ENCODE data around the gene TOP3B.
"Not testable (repeated sequence)": the region's sequence is repeated elsewhere in the genome, so short reads cannot be mapped to it uniquely, and the experiment has no call there.

TOP3B gene

GRCh38 chr22:21944871-21945270 lies 37.7 kb downstream of the TOP3B start:
- no peak for DNase-seq (ENCODE audit: low read depth in 2 of 2)

GRCh38 chr22:21943571-21944448 lies 38.8 kb downstream of the TOP3B start:
- DNase-seq (ENCODE audit: low read depth in 2 of 2): no peak

GRCh38 chr22:21942407-21943343 lies 39.9 kb downstream of the TOP3B start:
- no peak for DNase-seq (ENCODE audit: low read depth in 2 of 2)

- no peak for DNase-seq (ENCODE audit: low read depth in 2 of 2)
Measured at GRCh38 chr22:21941921-21942320, 40.7 kb downstream of the TOP3B start.

- no peak for DNase-seq (ENCODE audit: low read depth in 2 of 2)
Measured at GRCh38 chr22:21940521-21940920, 42.1 kb downstream of the TOP3B start.

GRCh38 chr22:21939935-21940334 lies 42.7 kb downstream of the TOP3B start:
- not testable (repeated sequence) for DNase-seq (ENCODE audit: low read depth in 2 of 2)

GRCh38 chr22:21939461-21939913 lies 43.1 kb downstream of the TOP3B start:
- DNase-seq (ENCODE audit: low read depth in 2 of 2): no peak

GRCh38 chr22:21938906-21939305 lies 43.7 kb downstream of the TOP3B start:
- DNase-seq (ENCODE audit: low read depth in 2 of 2): no peak

- peak; percentile 84 to 93 for DNase-seq (ENCODE audit: low read depth in 2 of 2)
Measured at GRCh38 chr22:21938071-21938822, 44.3 kb downstream of the TOP3B start.

- DNase-seq (ENCODE audit: low read depth in 2 of 2): no peak
Measured at GRCh38 chr22:21937821-21938070, 44.8 kb downstream of the TOP3B start.

- no peak for DNase-seq (ENCODE audit: low read depth in 2 of 2)
Measured at GRCh38 chr22:21937041-21937820, 45.4 kb downstream of the TOP3B start.

- DNase-seq (ENCODE audit: low read depth in 2 of 2): no peak
Measured at GRCh38 chr22:21936151-21936775, 46.3 kb downstream of the TOP3B start.

GRCh38 chr22:21933910-21934309 lies 48.7 kb downstream of the TOP3B start:
- DNase-seq (ENCODE audit: low read depth in 2 of 2): no peak

- DNase-seq (ENCODE audit: low read depth in 2 of 2): no peak
Measured at GRCh38 chr22:21933413-21933812, 49.2 kb downstream of the TOP3B start.

- DNase-seq (ENCODE audit: low read depth in 2 of 2): no peak
Measured at GRCh38 chr22:21932347-21932746, 50.2 kb downstream of the TOP3B start.

- DNase-seq (ENCODE audit: low read depth in 2 of 2): no peak
Measured at GRCh38 chr22:21931056-21931455, 51.5 kb downstream of the TOP3B start.

GRCh38 chr22:21929253-21929652 lies 53.3 kb downstream of the TOP3B start:
- DNase-seq (ENCODE audit: low read depth in 2 of 2): no peak

- DNase-seq (ENCODE audit: low read depth in 2 of 2): no peak
Measured at GRCh38 chr22:21928048-21928447, 54.5 kb downstream of the TOP3B start.

GRCh38 chr22:21927174-21927823 lies 55.3 kb downstream of the TOP3B start:
- no peak for DNase-seq (ENCODE audit: low read depth in 2 of 2)

- no peak for DNase-seq (ENCODE audit: low read depth in 2 of 2)
Measured at GRCh38 chr22:21926728-21927127, 55.9 kb downstream of the TOP3B start.

Measured in activated CD4-positive, alpha-beta T cell treated with anti-CD3 and anti-CD28 coated beads for 24 hours (primary cell).